ENCODE results near the gene DEXI. TPM values are rescaled to one million over a fixed set of nuclear protein-coding genes. Genes with fewer than 3 reads are reported as not detected.

The DEXI gene
- total and polyA plus RNA-seq, 2 of the 13 experiments (the other 11 are each of a cell fraction or from before 2014, with no cell fraction given) = 51.5 to 70.4 TPM

DNA sequence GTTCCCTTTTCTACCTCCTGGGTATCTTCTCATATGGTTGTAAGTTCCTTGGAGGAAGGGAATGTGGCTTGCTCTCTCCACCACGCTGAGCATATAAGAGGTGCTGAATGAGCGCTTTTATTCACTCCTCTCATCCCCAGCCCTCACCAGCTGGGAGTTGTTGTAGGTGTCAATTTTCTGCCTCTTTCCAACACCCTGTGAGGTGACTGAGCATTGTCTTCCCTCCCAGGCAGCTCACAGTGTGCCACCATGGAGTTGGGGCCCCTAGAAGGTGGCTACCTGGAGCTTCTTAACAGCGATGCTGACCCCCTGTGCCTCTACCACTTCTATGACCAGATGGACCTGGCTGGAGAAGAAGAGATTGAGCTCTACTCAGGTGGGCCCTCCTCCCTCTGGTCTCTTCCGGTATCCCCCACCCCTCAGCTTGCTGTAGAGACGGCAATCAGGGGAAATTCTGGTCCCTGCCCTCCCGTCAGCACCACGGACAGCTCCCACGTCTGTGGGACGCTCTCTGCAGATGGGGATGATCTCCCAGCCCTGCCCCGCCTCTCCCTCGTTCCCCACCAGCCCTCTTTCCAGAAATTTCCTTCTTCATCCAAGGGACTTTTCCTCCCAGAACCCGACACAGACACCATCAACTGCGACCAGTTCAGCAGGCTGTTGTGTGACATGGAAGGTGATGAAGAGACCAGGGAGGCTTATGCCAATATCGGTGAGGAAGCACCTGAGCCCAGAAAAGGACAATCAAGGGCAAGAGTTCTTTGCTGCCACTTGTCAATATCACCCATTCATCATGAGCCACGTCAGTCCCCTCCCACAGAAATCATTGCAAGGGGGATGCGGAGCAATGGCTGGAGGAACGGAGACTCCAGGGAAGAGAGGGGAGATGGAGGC lies 47.0 kb downstream of the DEXI start (continued):
- TF ChIP-seq, protein P1, sequence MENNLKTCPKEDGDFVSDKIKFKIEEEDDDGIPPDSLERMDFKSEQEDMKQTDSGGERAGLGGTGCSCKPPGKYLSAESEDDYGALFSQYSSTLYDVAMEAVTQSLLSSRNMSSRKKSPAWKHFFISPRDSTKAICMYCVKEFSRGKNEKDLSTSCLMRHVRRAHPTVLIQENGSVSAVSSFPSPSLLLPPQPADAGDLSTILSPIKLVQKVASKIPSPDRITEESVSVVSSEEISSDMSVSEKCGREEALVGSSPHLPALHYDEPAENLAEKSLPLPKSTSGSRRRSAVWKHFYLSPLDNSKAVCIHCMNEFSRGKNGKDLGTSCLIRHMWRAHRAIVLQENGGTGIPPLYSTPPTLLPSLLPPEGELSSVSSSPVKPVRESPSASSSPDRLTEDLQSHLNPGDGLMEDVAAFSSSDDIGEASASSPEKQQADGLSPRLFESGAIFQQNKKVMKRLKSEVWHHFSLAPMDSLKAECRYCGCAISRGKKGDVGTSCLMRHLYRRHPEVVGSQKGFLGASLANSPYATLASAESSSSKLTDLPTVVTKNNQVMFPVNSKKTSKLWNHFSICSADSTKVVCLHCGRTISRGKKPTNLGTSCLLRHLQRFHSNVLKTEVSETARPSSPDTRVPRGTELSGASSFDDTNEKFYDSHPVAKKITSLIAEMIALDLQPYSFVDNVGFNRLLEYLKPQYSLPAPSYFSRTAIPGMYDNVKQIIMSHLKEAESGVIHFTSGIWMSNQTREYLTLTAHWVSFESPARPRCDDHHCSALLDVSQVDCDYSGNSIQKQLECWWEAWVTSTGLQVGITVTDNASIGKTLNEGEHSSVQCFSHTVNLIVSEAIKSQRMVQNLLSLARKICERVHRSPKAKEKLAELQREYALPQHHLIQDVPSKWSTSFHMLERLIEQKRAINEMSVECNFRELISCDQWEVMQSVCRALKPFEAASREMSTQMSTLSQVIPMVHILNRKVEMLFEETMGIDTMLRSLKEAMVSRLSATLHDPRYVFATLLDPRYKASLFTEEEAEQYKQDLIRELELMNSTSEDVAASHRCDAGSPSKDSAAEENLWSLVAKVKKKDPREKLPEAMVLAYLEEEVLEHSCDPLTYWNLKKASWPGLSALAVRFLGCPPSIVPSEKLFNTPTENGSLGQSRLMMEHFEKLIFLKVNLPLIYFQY (CRISPR knock-in tag; IDR thresholded peaks at IDR 0.05; ENCODE audit: borderline replicate concordance) = peak; percentile 73; the same call in 1 of the 2 replicates
- peak; percentile 91; the same call in 1 of the 2 replicates for TF ChIP-seq ZNF138 (CRISPR knock-in tag; IDR thresholded peaks at IDR 0.05; ENCODE audit: low read depth)
- 0 out of 2 replicates have a peak, but pooled peaks have one; percentile 87 for TF ChIP-seq ZNF674 (CRISPR knock-in tag; IDR thresholded peaks at IDR 0.05; ENCODE audit: low read depth)
- TF ChIP-seq YEATS4 (CRISPR knock-in tag; IDR thresholded peaks at IDR 0.05; ENCODE audit: borderline replicate concordance) = no peak
- no peak for TF ChIP-seq YY1 (IDR thresholded peaks at IDR 0.05; ENCODE audit: insufficient read depth, insufficient replicate concordance, low read depth, low read length)
- TF ChIP-seq PAX8 (CRISPR knock-in tag; IDR thresholded peaks at IDR 0.05; ENCODE audit: borderline replicate concordance) = 0 out of 2 replicates have a peak, but pooled peaks have one; percentile 68
- no peak for TF ChIP-seq ZNF20 (CRISPR knock-in tag; IDR thresholded peaks at IDR 0.05)
- TF ChIP-seq, protein P2, sequence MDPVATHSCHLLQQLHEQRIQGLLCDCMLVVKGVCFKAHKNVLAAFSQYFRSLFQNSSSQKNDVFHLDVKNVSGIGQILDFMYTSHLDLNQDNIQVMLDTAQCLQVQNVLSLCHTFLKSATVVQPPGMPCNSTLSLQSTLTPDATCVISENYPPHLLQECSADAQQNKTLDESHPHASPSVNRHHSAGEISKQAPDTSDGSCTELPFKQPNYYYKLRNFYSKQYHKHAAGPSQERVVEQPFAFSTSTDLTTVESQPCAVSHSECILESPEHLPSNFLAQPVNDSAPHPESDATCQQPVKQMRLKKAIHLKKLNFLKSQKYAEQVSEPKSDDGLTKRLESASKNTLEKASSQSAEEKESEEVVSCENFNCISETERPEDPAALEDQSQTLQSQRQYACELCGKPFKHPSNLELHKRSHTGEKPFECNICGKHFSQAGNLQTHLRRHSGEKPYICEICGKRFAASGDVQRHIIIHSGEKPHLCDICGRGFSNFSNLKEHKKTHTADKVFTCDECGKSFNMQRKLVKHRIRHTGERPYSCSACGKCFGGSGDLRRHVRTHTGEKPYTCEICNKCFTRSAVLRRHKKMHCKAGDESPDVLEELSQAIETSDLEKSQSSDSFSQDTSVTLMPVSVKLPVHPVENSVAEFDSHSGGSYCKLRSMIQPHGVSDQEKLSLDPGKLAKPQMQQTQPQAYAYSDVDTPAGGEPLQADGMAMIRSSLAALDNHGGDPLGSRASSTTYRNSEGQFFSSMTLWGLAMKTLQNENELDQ (CRISPR knock-in tag; IDR thresholded peaks at IDR 0.05; ENCODE audit: borderline replicate concordance) = peak; percentile 97
- TF ChIP-seq, protein P3, sequence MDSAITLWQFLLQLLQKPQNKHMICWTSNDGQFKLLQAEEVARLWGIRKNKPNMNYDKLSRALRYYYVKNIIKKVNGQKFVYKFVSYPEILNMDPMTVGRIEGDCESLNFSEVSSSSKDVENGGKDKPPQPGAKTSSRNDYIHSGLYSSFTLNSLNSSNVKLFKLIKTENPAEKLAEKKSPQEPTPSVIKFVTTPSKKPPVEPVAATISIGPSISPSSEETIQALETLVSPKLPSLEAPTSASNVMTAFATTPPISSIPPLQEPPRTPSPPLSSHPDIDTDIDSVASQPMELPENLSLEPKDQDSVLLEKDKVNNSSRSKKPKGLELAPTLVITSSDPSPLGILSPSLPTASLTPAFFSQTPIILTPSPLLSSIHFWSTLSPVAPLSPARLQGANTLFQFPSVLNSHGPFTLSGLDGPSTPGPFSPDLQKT (CRISPR knock-in tag; IDR thresholded peaks at IDR 0.05; ENCODE audit: borderline replicate concordance) = no peak
- TF ChIP-seq ZMYM3 (CRISPR knock-in tag; IDR thresholded peaks at IDR 0.05) = no peak
- peak; percentile 98 for TF ChIP-seq ZNF773 (CRISPR knock-in tag; IDR thresholded peaks at IDR 0.05; ENCODE audit: borderline replicate concordance)
- TF ChIP-seq ZNF660 (CRISPR knock-in tag; IDR thresholded peaks at IDR 0.05; ENCODE audit: borderline replicate concordance, low read depth) = peak; percentile 85; the same call in 1 of the 2 replicates
- no peak for TF ChIP-seq ZNF101 (CRISPR knock-in tag; IDR thresholded peaks at IDR 0.05; ENCODE audit: borderline replicate concordance, low read depth)
- TF ChIP-seq, protein P4, sequence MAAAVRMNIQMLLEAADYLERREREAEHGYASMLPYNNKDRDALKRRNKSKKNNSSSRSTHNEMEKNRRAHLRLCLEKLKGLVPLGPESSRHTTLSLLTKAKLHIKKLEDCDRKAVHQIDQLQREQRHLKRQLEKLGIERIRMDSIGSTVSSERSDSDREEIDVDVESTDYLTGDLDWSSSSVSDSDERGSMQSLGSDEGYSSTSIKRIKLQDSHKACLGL (CRISPR knock-in tag; IDR thresholded peaks at IDR 0.05) = peak; percentile 63; the same call in 1 of the 2 replicates
- TF ChIP-seq, protein P5, sequence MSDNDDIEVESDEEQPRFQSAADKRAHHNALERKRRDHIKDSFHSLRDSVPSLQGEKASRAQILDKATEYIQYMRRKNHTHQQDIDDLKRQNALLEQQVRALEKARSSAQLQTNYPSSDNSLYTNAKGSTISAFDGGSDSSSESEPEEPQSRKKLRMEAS (IDR thresholded peaks at IDR 0.05) = no peak
